ENCODE measurements around the gene GNAI2. TPM values are rescaled to one million over a fixed set of nuclear protein-coding genes. Genes with fewer than 3 reads are reported as not detected.

The GNAI2 gene
- total RNA-seq, 4 donors from 2014 or later, result 71.8 to 178 (median 98.4) TPM

- Histone ChIP-seq H3K27ac (peak overlapping the region in 3 of 4 donors; percentile 4 to 61 (median 15)), H3K27me3 (no peaks in the 10 kb centered on the region), H3K9me3 (no peaks in the 10 kb centered on the region), H3K4me1 (peaks cover 3 to 39% (median 7%) of the 10 kb centered on the region in 4 donors), H3K36me3 (no peaks in the 10 kb centered on the region), H3K4me3 (peak overlapping the region in 2 of 4 donors; percentile 8 to 34)
- DNase-seq, result peak in 1 of 3 donors; percentile 49
- TF ChIP-seq POLR2A (IDR thresholded peaks at IDR 0.05), result no peak
These were observed 66.3 kb downstream of the GNAI2 start for GRCh38 chr3:50302095-50303012.

- peak within 1 kb of the TSS in 2 of 4 donors; percentile 8 to 34 for H3K4me3 ChIP-seq
- H3K27ac ChIP-seq, result peak within 1 kb of the TSS in 3 of 4 donors; percentile 4 to 61 (median 15)
These were observed 67.2 kb downstream of the GNAI2 start, which contains the start of gene HYAL1 for GRCh38 chr3:50303013-50303815. Gene HYAL1, minus strand, starts transcription at chr3:50303574. Its CDS starts 618 bp downstream, at chr3:50302956.

GRCh38 chr3:50304601-50305000, 68.6 kb downstream of the GNAI2 start:
- Histone ChIP-seq H3K4me1 (peaks cover 0 to 23% (median 0%) of the 10 kb centered on the region in 4 donors), H3K27me3 (no peaks in the 10 kb centered on the region), H3K36me3 (no peaks in the 10 kb centered on the region), H3K9me3 (no peaks in the 10 kb centered on the region), H3K27ac (no peak overlapping the region), H3K4me3 (no peak overlapping the region)
- no peak for DNase-seq
- no peak for TF ChIP-seq CTCF (IDR thresholded peaks at IDR 0.05)
- no peak for TF ChIP-seq POLR2A (IDR thresholded peaks at IDR 0.05)

More at GRCh38 chr3:50303013-50303815, 67.2 kb downstream of the GNAI2 start, which contains the start of gene HYAL1:
- Histone ChIP-seq H3K9me3 (no peaks in the 10 kb centered on the region), H3K36me3 (no peaks in the 10 kb centered on the region), H3K4me1 (peaks cover 3 to 31% (median 4%) of the 10 kb centered on the region in 4 donors), H3K27me3 (no peaks in the 10 kb centered on the region)
- DNase-seq, result peak in 2 of 3 donors; percentile 62 to 68
- no peak for TF ChIP-seq POLR2A (IDR thresholded peaks at IDR 0.05)
- peak in 1 of 6 experiments; percentile 10 for TF ChIP-seq CTCF (IDR thresholded peaks at IDR 0.05)

Small RNAs within 50 kb of the gene (small RNA-seq; reads per million reads assigned to genes)
- gene MIR5787, result 0 reads per million in 2 donors

Other genes with a start within 250 kb of the GNAI2 start
- gene RBM5, start 147.3 kb upstream of the GNAI2 start, total RNA-seq, result 100 to 1,000 TPM; 212 to 498 (median 416) TPM
- gene SEMA3F, start 80.9 kb upstream of the GNAI2 start, total RNA-seq, result 10 to 100 TPM; 21.2 to 41.0 (median 23.2) TPM
- not detected for gene GNAT1, start 44.6 kb upstream of the GNAI2 start, total RNA-seq
- gene SLC38A3, start 30.9 kb upstream of the GNAI2 start, total RNA-seq, result 1 to 10 TPM in 1 of 4 donors, not detected in 3; 1.3 TPM
- 100 to 1,000 TPM in 3 of 4 donors, 10 to 100 TPM in 1; 56.1 to 367 (median 267) TPM for gene SEMA3B, start 32.9 kb downstream of the GNAI2 start, total RNA-seq
- gene LSMEM2, start 42.9 kb downstream of the GNAI2 start, total RNA-seq, result not detected
- 100 to 1,000 TPM in 3 of 4 donors, 10 to 100 TPM in 1; 75.5 to 205 (median 140) TPM for gene IFRD2, start 56.2 kb downstream of the GNAI2 start, total RNA-seq
- gene HYAL3, start 63.2 kb downstream of the GNAI2 start, total RNA-seq, result 1 to 10 TPM; 3.0 to 6.6 (median 4.2) TPM
- 10 to 100 TPM in 3 of 4 donors, 1 to 10 TPM in 1; 3.2 to 14.0 (median 12.4) TPM for gene NAA80, start 63.2 kb downstream of the GNAI2 start, total RNA-seq
- 1 to 10 TPM; 1.2 to 5.1 (median 4.6) TPM for gene HYAL1, start 67.4 kb downstream of the GNAI2 start, total RNA-seq
- 10 to 100 TPM; 18.2 to 63.1 (median 39.9) TPM for gene HYAL2, start 86.5 kb downstream of the GNAI2 start, total RNA-seq
- gene TUSC2, start 92.0 kb downstream of the GNAI2 start, total RNA-seq, result 10 to 100 TPM in 3 of 4 donors, 1 to 10 TPM in 1; 5.8 to 19.8 (median 17.5) TPM
- gene RASSF1, start 104.6 kb downstream of the GNAI2 start, total RNA-seq, result 10 to 100 TPM; 27.6 to 80.0 (median 29.4) TPM
- gene ZMYND10, start 109.5 kb downstream of the GNAI2 start, total RNA-seq, result under 1 TPM in 2 of 4 donors, not detected in 2; 0.27 to 0.38 TPM
- gene NPRL2, start 114.6 kb downstream of the GNAI2 start, total RNA-seq, result 10 to 100 TPM; 19.1 to 45.4 (median 28.3) TPM
- gene CYB561D2, start 114.7 kb downstream of the GNAI2 start, total RNA-seq, result 10 to 100 TPM; 22.3 to 69.5 (median 38.6) TPM
- gene TMEM115, start 123.3 kb downstream of the GNAI2 start, total RNA-seq, result 10 to 100 TPM; 14.0 to 75.5 (median 66.2) TPM

Data from Peyer's patch (tissue), 4 donors.